EH (cell line): Measurements from ENCODE around the gene PKLR.
"Not testable (repeated sequence)": the region's sequence is repeated elsewhere in the genome, so short reads cannot be mapped to it uniquely, and the experiment has no call there.

Experiments
- DNase-seq: peaks from one replicate; pipeline ENCODE4 v3.0.0-alpha.2; 2015; ENCODE audit warnings: low read depth

PKLR gene

DNA sequence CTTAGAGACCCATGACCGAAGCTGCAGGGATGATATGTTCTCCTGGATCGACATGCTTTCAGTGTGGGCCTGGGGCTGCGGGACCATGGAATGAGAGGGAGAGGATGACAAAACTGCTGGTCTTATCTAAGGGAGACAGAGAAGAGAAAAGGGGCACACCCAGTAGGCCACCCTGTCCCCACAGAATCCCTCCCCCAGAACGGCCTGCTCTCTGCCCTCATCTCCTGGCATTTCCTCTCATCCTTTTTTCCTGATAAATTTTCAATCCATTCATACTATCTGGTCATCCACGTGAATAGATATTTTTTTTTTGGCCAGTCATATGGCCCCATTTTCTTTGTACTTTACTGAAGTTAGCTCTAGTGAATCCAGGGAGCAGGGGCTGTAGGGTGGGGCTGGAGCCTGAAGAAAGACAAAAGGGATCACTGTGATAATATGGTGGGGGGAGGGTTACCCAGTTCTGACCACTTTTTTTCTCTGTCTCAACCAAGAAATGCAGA, at the start of gene PKLR:
Gene PKLR, minus strand, starts transcription at position 97 of the 500 bp plus-strand sequence. Its CDS starts 43 bp downstream, at position 54.
- DNase-seq: no peak

DNA sequence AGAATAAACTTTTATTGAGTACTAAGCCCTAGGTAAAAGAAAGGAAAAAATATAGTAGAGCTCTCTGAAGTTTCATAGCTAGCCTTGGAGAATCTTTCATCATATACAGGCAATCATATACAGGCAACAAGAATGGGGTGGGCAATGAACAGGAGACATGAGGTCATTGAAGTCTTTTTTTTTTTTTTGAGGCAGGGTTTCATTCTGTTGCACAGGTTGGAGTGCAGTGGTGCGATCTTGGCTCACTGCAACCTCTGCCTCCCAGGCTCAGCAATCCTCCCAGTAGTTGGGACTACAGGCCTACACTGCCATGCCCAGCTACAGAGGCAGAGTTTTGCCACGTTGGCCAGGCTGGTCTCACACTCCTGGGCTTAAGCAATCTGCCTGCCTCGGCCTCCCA, 41.6 kb upstream of the PKLR start:
- DNase-seq: no peak

GRCh38 chr1:155339515-155340097, 38.4 kb upstream of the PKLR start:
- DNase-seq: no peak

DNA sequence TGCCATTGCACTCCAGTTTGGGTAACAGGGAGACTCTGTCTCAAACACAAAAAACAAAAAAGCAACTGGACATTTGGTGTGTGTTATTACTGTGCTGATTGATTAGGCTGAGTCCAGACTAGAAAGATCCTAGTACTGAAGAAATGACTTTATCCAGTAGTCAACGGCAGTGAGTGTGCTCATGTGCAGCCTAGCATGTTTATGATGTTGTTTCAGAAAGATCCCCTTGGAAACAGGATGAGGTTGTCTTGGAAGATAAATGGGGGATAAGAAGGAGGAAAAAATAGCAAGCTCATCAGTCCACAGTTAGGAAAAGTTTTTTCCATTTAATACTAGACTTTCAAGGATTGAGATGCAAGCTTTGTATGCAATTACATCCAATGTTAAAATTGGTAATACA, 33.7 kb upstream of the PKLR start:
- DNase-seq: no peak

GRCh38 chr1:155329980-155330598, 28.9 kb upstream of the PKLR start:
- no peak for DNase-seq

GRCh38 chr1:155328856-155329255, 27.6 kb upstream of the PKLR start:
- not testable (repeated sequence) for DNase-seq

GRCh38 chr1:155327981-155328380, 26.7 kb upstream of the PKLR start:
- no peak for DNase-seq

DNA sequence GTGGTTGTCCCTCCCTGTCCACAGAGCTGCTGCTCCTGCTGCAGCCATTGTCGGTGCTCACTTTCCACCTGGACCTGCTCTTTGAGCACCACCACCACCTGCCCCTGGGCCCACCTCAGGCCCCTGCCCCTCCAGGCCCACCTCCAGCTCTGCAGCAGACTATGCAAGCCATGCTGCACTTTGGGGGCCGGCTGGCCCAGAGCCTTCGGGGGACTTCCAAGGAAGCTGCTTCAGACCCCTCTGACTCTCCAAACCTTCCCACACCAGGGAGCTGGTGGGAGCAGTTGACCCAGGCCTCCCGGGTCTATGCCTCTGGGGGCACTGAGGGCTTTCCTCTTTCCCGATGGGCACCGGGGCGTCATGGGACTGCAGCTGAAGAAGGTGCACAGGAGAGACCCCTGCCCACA, 25.4 kb upstream of the PKLR start:
- DNase-seq: no peak

- DNase-seq: no peak
Observed at GRCh38 chr1:155326020-155326526, 24.8 kb upstream of the PKLR start.

DNA sequence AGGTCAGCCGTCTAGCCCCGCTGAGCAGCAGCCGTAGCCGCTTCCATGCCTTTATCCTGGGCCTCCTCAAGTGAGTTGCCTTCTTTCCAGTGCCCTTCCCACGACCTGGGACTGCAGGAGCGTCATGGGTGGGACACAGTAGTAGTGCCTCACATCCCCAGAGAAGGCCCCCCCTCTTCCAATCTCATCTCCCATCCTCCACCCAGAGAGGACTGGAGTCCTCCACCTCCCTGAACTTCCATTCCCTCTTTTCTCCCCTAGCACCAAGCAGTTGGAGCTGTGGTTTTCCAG, 24.3 kb upstream of the PKLR start:
- DNase-seq: no peak

GRCh38 chr1:155324717-155325602, 23.7 kb upstream of the PKLR start:
- DNase-seq: peak; percentile 63

- peak; percentile 98 for DNase-seq
Observed at GRCh38 chr1:155324037-155324716, 22.9 kb upstream of the PKLR start.

- DNase-seq: peak; percentile 90
Observed at GRCh38 chr1:155323729-155324036, 22.4 kb upstream of the PKLR start.

DNA sequence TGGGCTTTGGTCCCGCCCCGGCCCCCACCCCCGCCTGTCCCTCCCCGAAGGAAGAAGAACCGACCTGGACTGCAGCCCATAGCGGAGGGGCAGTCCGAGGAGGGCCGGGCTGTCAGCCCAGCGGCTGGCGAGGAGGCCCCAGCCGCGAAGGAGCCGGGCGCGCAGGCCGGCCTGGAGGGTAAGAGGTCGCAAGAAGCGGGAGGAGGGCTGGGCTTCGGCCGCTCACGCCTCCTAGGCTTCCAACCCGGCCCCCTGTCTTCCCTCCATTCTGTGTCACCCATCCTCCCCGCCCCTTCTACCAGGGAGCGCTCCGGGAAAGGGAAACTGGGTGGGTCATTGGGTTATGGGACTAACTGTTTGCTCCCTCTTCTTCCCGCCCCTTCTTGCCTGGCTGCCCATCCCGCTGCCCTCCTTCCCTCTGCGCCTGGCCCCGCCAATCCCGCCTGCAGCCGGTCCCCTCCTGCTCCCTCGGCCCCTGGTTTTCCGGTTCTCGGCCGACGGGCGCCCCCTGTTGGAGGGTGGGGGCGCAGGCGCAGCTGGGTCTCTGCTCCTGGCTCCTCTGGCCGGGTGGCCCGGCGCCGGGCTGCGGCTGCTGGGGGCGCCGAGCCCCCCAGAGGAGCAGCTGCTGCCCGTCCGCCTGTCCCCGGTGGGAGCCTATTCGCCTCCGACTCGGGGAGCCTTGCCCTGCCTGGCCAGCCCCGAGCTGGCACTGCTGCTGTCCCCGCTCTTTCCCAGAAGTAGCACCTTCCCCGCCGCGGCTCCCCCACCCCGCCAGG, 21.9 kb upstream of the PKLR start:
- peak; percentile 99 for DNase-seq

DNA sequence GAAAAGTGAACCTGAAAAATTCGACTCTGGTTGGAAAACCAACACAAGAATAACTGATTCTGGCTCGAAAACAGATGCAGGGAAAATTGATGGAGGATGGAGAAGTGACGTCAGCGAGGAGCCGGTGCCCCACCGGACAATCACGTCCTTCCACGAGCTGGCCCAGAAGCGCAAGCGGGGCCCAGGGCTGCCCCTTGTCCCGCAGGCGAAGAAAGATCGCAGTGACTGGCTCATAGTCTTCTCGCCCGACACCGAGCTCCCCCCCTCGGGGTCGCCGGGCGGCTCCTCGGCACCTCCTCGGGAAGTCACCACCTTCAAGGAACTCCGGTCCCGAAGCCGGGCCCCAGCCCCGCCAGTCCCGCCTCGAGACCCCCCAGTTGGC, 21.3 kb upstream of the PKLR start:
- DNase-seq: peak; percentile 48

GRCh38 chr1:155321639-155322503, 20.6 kb upstream of the PKLR start:
- DNase-seq: no peak

- DNase-seq: peak; percentile 68
Observed at GRCh38 chr1:155320661-155321617, 19.7 kb upstream of the PKLR start, which contains the start of gene RUSC1. Gene RUSC1, plus strand, starts transcription at chr1:155320894. Its CDS starts 880 bp downstream, at chr1:155321774.

DNA sequence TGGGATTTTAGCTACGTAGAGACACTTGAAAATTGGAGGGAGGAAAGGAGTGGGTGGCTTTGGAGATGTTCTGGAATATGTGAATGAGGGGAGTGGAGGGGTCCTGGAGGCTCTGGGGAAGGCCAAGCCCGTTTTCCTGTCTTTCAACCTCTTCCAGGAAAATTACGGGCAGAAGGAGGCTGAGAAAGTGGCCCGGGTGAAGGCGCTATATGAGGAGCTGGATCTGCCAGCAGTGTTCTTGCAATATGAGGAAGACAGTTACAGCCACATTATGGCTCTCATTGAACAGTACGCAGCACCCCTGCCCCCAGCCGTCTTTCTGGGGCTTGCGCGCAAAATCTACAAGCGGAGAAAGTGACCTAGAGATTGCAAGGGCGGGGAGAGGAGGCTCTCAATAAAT, 19.0 kb upstream of the PKLR start:
- DNase-seq: no peak

- no peak for DNase-seq
Observed at GRCh38 chr1:155319536-155319935, 18.3 kb upstream of the PKLR start.
